22Rv1 (cell line): ENCODE results near the gene IL2RG.

Experiments used
- ZFX ChIP-seq: fragments of 450-650 bp; IDR thresholded peaks from 2 replicates; pipeline ENCODE4 v1.6.1; 2017; ENCODE audit warnings: antibody characterized with exemption, borderline replicate concordance
- TF ChIP-seq, protein P1 (sequence below): fragments of 450-650 bp; IDR thresholded peaks from 2 replicates; pipeline ENCODE4 v1.5.1; 2017; ENCODE audit warnings: mild to moderate bottlenecking

DNA sequence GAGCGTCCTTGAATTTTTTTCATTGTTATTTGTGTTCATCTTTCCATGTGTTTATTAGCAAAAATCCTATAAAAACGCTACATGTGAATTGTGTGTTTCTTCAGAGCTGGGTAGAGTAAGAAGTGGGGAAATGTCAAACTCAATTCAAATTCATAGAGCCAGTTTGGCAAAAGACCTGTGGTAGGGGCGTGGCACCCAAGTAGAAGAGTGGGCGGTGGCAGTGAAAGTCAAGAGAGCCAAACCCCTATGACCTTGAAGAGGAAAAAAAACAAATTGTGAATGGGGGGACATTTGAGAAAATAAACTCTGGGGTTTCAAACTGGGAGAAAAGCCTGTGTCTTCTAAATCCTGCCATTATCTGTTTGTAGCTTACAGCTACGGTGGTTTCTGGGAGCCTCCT lies 20.1 kb downstream of the IL2RG start:
- TF ChIP-seq, protein P1, sequence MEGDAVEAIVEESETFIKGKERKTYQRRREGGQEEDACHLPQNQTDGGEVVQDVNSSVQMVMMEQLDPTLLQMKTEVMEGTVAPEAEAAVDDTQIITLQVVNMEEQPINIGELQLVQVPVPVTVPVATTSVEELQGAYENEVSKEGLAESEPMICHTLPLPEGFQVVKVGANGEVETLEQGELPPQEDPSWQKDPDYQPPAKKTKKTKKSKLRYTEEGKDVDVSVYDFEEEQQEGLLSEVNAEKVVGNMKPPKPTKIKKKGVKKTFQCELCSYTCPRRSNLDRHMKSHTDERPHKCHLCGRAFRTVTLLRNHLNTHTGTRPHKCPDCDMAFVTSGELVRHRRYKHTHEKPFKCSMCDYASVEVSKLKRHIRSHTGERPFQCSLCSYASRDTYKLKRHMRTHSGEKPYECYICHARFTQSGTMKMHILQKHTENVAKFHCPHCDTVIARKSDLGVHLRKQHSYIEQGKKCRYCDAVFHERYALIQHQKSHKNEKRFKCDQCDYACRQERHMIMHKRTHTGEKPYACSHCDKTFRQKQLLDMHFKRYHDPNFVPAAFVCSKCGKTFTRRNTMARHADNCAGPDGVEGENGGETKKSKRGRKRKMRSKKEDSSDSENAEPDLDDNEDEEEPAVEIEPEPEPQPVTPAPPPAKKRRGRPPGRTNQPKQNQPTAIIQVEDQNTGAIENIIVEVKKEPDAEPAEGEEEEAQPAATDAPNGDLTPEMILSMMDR: no peak
- TF ChIP-seq ZFX: no peak
